Measurements from ENCODE around the gene NDE1.

The NDE1 gene

GRCh38 chr16:15772579-15773293 lies 122.7 kb downstream of the NDE1 start:
- DNase-seq = no peak

GRCh38 chr16:15773968-15774367 lies 123.9 kb downstream of the NDE1 start:
- DNase-seq = no peak

GRCh38 chr16:15775209-15775608 lies 125.2 kb downstream of the NDE1 start:
- no peak for DNase-seq

GRCh38 chr16:15775663-15776304 lies 125.7 kb downstream of the NDE1 start:
- DNase-seq = no peak

All from CD4-positive, alpha-beta T cell treated with Interleukin-15 for 1 hour (primary cell).